Astrocyte of the hippocampus (primary cell): Measurements from ENCODE around the gene HEATR1.

ENCODE experiments used
- DNase-seq: peaks from one replicate; pipeline ENCODE4 v3.0.0; 2011; ENCODE audit warnings: low read depth, low spot score

Gene HEATR1

GRCh38 chr1:236543065-236543669, 61.1 kb downstream of the HEATR1 start:
- DNase-seq, result no peak

- no peak for DNase-seq
Measured at GRCh38 chr1:236541710-236542109, 62.6 kb downstream of the HEATR1 start.

GRCh38 chr1:236540813-236541465, 63.4 kb downstream of the HEATR1 start:
- DNase-seq, result no peak

- DNase-seq, result no peak
Measured at GRCh38 chr1:236536540-236536939, 67.8 kb downstream of the HEATR1 start.

GRCh38 chr1:236535662-236536161, 68.6 kb downstream of the HEATR1 start:
- no peak for DNase-seq

- no peak for DNase-seq
Measured at GRCh38 chr1:236535190-236535589, 69.1 kb downstream of the HEATR1 start.

- peak; percentile 69 for DNase-seq
Measured at GRCh38 chr1:236534151-236534651, 70.1 kb downstream of the HEATR1 start.

- DNase-seq, result no peak
Measured at GRCh38 chr1:236532850-236533249, 71.5 kb downstream of the HEATR1 start.

- DNase-seq, result no peak
Measured at GRCh38 chr1:236530959-236531358, 73.4 kb downstream of the HEATR1 start.

- DNase-seq, result no peak
Measured at GRCh38 chr1:236530286-236530685, 74.0 kb downstream of the HEATR1 start.

GRCh38 chr1:236526079-236526478, 78.2 kb downstream of the HEATR1 start:
- DNase-seq, result no peak

GRCh38 chr1:236524895-236525184, 79.5 kb downstream of the HEATR1 start:
- DNase-seq, result no peak

- peak; percentile 62 for DNase-seq
Measured at GRCh38 chr1:236524142-236524894, 80.0 kb downstream of the HEATR1 start.

- peak; percentile 86 for DNase-seq
Measured at GRCh38 chr1:236523704-236524141, 80.6 kb downstream of the HEATR1 start, which contains the start of gene LGALS8. LGALS8 (plus strand) TSS chr1:236523982; CDS start chr1:236526071, 2,089 bp downstream.

- no peak for DNase-seq
Measured at GRCh38 chr1:236522937-236523703, 81.2 kb downstream of the HEATR1 start.

- DNase-seq, result no peak
Measured at GRCh38 chr1:236520445-236521005, 83.8 kb downstream of the HEATR1 start.

GRCh38 chr1:236518322-236518721, 86.0 kb downstream of the HEATR1 start:
- DNase-seq, result no peak

GRCh38 chr1:236516929-236517704, 87.2 kb downstream of the HEATR1 start:
- peak; percentile 80 for DNase-seq

GRCh38 chr1:236515443-236515958, 88.8 kb downstream of the HEATR1 start:
- no peak for DNase-seq

- DNase-seq, result no peak
Measured at GRCh38 chr1:236514703-236515442, 89.4 kb downstream of the HEATR1 start.
